GM23248 (cell line): ENCODE results near the gene PORCN. TPM values are rescaled to one million over a fixed set of nuclear protein-coding genes. Genes with fewer than 3 reads are reported as not detected.
A peak's percentile ranks its signal among the peaks of the same experiment; 100 is the strongest.

Experiments used
- DNase-seq: peaks from one replicate; pipeline ENCODE4 v3.0.0-alpha.2; 2015
- H2AFZ ChIP-seq: fragments of 200-600 bp; sonication (generic); 2 replicates; pipeline ENCODE4 v1.6.1; 2016; ENCODE audit warnings: antibody characterized with exemption
- H3F3A ChIP-seq: fragments of 200-600 bp; sonication (generic); 2 replicates; pipeline ENCODE4 v1.6.1; 2016; ENCODE audit warnings: mild to moderate bottlenecking, antibody characterized with exemption, mixed run types; ENCODE audit not compliant: insufficient read depth
- H3K27ac ChIP-seq: fragments of 200-600 bp; sonication (generic); 2 replicates; pipeline ENCODE4 v1.5.1; 2016; ENCODE audit warnings: mild to moderate bottlenecking
- H3K27me3 ChIP-seq: fragments of 200-600 bp; sonication (generic); replicated peaks from 2 replicates; pipeline ENCODE4 v1.6.1; 2016; ENCODE audit warnings: mild to moderate bottlenecking; ENCODE audit not compliant: insufficient read depth
- H3K36me3 ChIP-seq: fragments of 200-600 bp; sonication (generic); 2 replicates; pipeline ENCODE4 v1.6.1; 2016; ENCODE audit warnings: low read depth, mild to moderate bottlenecking
- H3K4me1 ChIP-seq: fragments of 200-600 bp; sonication (generic); 2 replicates; pipeline ENCODE4 v1.6.1; 2016; ENCODE audit warnings: mild to moderate bottlenecking; ENCODE audit not compliant: insufficient read depth
- H3K4me2 ChIP-seq: fragments of 200-600 bp; sonication (generic); one replicate; pipeline ENCODE4 v1.6.1; 2016; ENCODE audit warnings: mild to moderate bottlenecking; ENCODE audit not compliant: unreplicated experiment
- H3K4me3 ChIP-seq: fragments of 200-600 bp; sonication (generic); 2 replicates; pipeline ENCODE4 v1.5.1; 2016; ENCODE audit warnings: mild to moderate bottlenecking
- H3K79me2 ChIP-seq: fragments of 200-600 bp; sonication (generic); 2 replicates; pipeline ENCODE4 v1.6.1; 2016; ENCODE audit warnings: mild to moderate bottlenecking; ENCODE audit not compliant: insufficient read depth
- H3K9ac ChIP-seq: fragments of 200-600 bp; sonication (generic); 2 replicates; pipeline ENCODE4 v1.6.1; 2016; ENCODE audit warnings: mild to moderate bottlenecking
- H3K9me2 ChIP-seq: fragments of 200-600 bp; sonication (generic); 2 replicates; pipeline ENCODE4 v1.6.1; 2016; ENCODE audit warnings: mixed run types, mild to moderate bottlenecking, moderate library complexity; ENCODE audit not compliant: insufficient read depth
- H3K9me3 ChIP-seq: fragments of 200-600 bp; sonication (generic); one replicate; pipeline ENCODE4 v1.6.1; 2017; ENCODE audit warnings: low read depth
- H4K20me1 ChIP-seq: fragments of 200-600 bp; sonication (generic); 2 replicates; pipeline ENCODE4 v1.6.0; 2016; ENCODE audit not compliant: insufficient read depth
- EZH2 ChIP-seq: fragments of 200-600 bp; sonication (generic); IDR thresholded peaks from 2 replicates; pipeline ENCODE4 v1.6.1; 2018; ENCODE audit warnings: antibody characterized with exemption, mild to moderate bottlenecking; ENCODE audit not compliant: insufficient read depth, poor library complexity, severe bottlenecking
- EZH2phosphoT487 ChIP-seq: fragments of 200-600 bp; sonication (generic); IDR thresholded peaks from 2 replicates; pipeline ENCODE4 v1.6.1; 2018; ENCODE audit warnings: antibody characterized with exemption, moderate library complexity, mild to moderate bottlenecking, low read depth; ENCODE audit not compliant: insufficient read depth
- WGBS, 2 experiments: methylation state at CpG; one replicate each; pipeline ENCODE4 v1.1.6; 2015 to 2017; ENCODE audit warnings: low lambda C conversion rate in 2 of 2, low coverage in 1 of 2; ENCODE audit errors: missing lambda C conversion rate in 2 of 2; 5-methylcytosine and 5-hydroxymethylcytosine counted together
- in situ Hi-C: fragments of 300-500 bp; cut with MboI; formaldehyde crosslinking; loops from 2 replicates; pipeline ENCODE4 v1.15.0; 2020
- polyA plus RNA-seq: library from polyadenylated mRNA; unstranded; fragments of >200 nt; fragmentation: Nextera tagmentation; extraction: Ambion mirVana; gene quantifications from 2 replicates; pipeline ENCODE4 v1.2.1, GENCODE V29; 2016
- total RNA-seq: library from RNA; depleted of rRNA; stranded (reverse); fragments of >200 nt; shearing (Covaris generic); gene quantifications from 2 replicates; pipeline ENCODE4 v1.2.3, GENCODE V29; 2014

Gene PORCN
- total and polyA plus RNA-seq, 2 experiments from 2014 or later: 20.3 to 32.2 TPM

- WGBS, 2 experiments: 0 to 9% methylated on average over 3 of the region's 3 CpGs
- TF ChIP-seq EZH2phosphoT487 (no peak), EZH2 (no peak)
- Histone ChIP-seq H3K4me3 (no peak overlapping the region), H3K79me2 (no peaks in the 10 kb centered on the region), H4K20me1 (no peaks in the 10 kb centered on the region), H3K4me1 (peaks cover 26% of the 10 kb centered on the region), H3K9me3 (no peaks in the 10 kb centered on the region), H3K27me3 (no peaks in the 10 kb centered on the region), H2AFZ (no peak overlapping the region), H3K4me2 (no peak overlapping the region), H3K9me2 (no peaks in the 10 kb centered on the region), H3K36me3 (no peaks in the 10 kb centered on the region), H3F3A (peaks cover 29% of the 10 kb centered on the region), H3K27ac (peak overlapping the region; percentile 97), H3K9ac (peak overlapping the region; percentile 75; the same call in 1 of the 2 replicates)
- peak; percentile 52 for DNase-seq
- in situ Hi-C loops: no loop called here
Measured at GRCh38 chrX:48530736-48531135, 21.9 kb downstream of the PORCN start.

- H3F3A ChIP-seq: peaks cover 28% of the 10 kb centered on the region
- no peaks in the 10 kb centered on the region for H3K79me2 ChIP-seq
- H2AFZ ChIP-seq: peak overlapping the region; percentile 59
- WGBS, 2 experiments: 20 to 25% methylated on average over 4 to 5 of the region's 5 CpGs
- no peaks in the 10 kb centered on the region for H3K9me3 ChIP-seq
- in situ Hi-C loops: no loop called here
- H3K9me2 ChIP-seq: no peaks in the 10 kb centered on the region
- no peaks in the 10 kb centered on the region for H3K36me3 ChIP-seq
- peaks cover 23% of the 10 kb centered on the region for H3K4me1 ChIP-seq
- H3K4me3 ChIP-seq: 0 out of 2 replicates have a peak overlapping the region, but pooled peaks have one; percentile 22
- no peaks in the 10 kb centered on the region for H4K20me1 ChIP-seq
- peak overlapping the region; percentile 97 for H3K27ac ChIP-seq
- H3K27me3 ChIP-seq: no peaks in the 10 kb centered on the region
- H3K4me2 ChIP-seq: peak overlapping the region; percentile 51
- TF ChIP-seq EZH2 (no peak), EZH2phosphoT487 (no peak)
- peak; percentile 86 for DNase-seq
- peak overlapping the region; percentile 75 for H3K9ac ChIP-seq
Measured at GRCh38 chrX:48531358-48531959, 22.7 kb downstream of the PORCN start.

GRCh38 chrX:48532161-48532560, 23.4 kb downstream of the PORCN start:
- no peaks in the 10 kb centered on the region for H3K79me2 ChIP-seq
- H3K4me1 ChIP-seq: peaks cover 23% of the 10 kb centered on the region
- 89 to 92% methylated on average over 1 of the region's 1 CpG for WGBS, 2 experiments
- peak overlapping the region; percentile 97 for H3K27ac ChIP-seq
- H3K4me3 ChIP-seq: no peak overlapping the region
- peaks cover 28% of the 10 kb centered on the region for H3F3A ChIP-seq
- no peaks in the 10 kb centered on the region for H3K27me3 ChIP-seq
- H3K36me3 ChIP-seq: no peaks in the 10 kb centered on the region
- no peaks in the 10 kb centered on the region for H3K9me2 ChIP-seq
- peak overlapping the region; percentile 51 for H3K4me2 ChIP-seq
- H3K9me3 ChIP-seq: no peaks in the 10 kb centered on the region
- TF ChIP-seq EZH2phosphoT487: no peak
- TF ChIP-seq EZH2: no peak
- H3K9ac ChIP-seq: peak overlapping the region; percentile 75
- peak overlapping the region; percentile 59 for H2AFZ ChIP-seq
- H4K20me1 ChIP-seq: no peaks in the 10 kb centered on the region
- DNase-seq: peak; percentile 40
- in situ Hi-C loops: no loop called here

- no peaks in the 10 kb centered on the region for H3K79me2 ChIP-seq
- no peak overlapping the region for H3K4me2 ChIP-seq
- H2AFZ ChIP-seq: no peak overlapping the region
- WGBS, 2 experiments: 30 to 76% methylated on average over 2 to 3 of the region's 3 CpGs
- no peak for TF ChIP-seq EZH2
- no peak for TF ChIP-seq EZH2phosphoT487
- H3K27ac ChIP-seq: no peak overlapping the region
- H3K9ac ChIP-seq: no peak overlapping the region
- no peaks in the 10 kb centered on the region for H3K27me3 ChIP-seq
- in situ Hi-C loops: no loop called here
- peaks cover 31% of the 10 kb centered on the region for H3F3A ChIP-seq
- H3K4me1 ChIP-seq: peaks cover 29% of the 10 kb centered on the region
- no peaks in the 10 kb centered on the region for H4K20me1 ChIP-seq
- H3K4me3 ChIP-seq: no peak overlapping the region
- DNase-seq: no peak
- no peaks in the 10 kb centered on the region for H3K9me3 ChIP-seq
- no peaks in the 10 kb centered on the region for H3K9me2 ChIP-seq
- H3K36me3 ChIP-seq: no peaks in the 10 kb centered on the region
Measured at GRCh38 chrX:48533165-48533564, 24.4 kb downstream of the PORCN start.
